BE2C (cell line): Measurements from ENCODE around the gene LDLRAD3.

Source experiments
- DNase-seq: peaks from one replicate; pipeline ENCODE4 v3.0.0-alpha.2; 2020
- H3K27me3 ChIP-seq: fragments of 250-450 bp; sonication (Bioruptor Pico); 2 replicates; pipeline ENCODE4 v1.5.1; 2020; ENCODE audit warnings: mild to moderate bottlenecking
- H3K36me3 ChIP-seq: fragments of 250-450 bp; sonication (Bioruptor Pico); 2 replicates; pipeline ENCODE4 v1.5.1; 2020; ENCODE audit warnings: mild to moderate bottlenecking
- H3K4me1 ChIP-seq: fragments of 250-450 bp; sonication (Bioruptor Pico); 2 replicates; pipeline ENCODE4 v1.5.1; 2020
- H3K4me3 ChIP-seq: 2 replicates; pipeline ENCODE4 v1.5.1; 2011; ENCODE audit warnings: low read depth, low read length
- H3K9me3 ChIP-seq: fragments of 250-450 bp; sonication (Bioruptor Pico); 2 replicates; pipeline ENCODE4 v1.5.1; 2020
- TF ChIP-seq, protein P1 (sequence below): IDR thresholded peaks from 2 replicates; pipeline ENCODE4 v1.5.1; 2012; ENCODE audit warnings: mild to moderate bottlenecking, low read depth, low read length

The LDLRAD3 gene

DNA sequence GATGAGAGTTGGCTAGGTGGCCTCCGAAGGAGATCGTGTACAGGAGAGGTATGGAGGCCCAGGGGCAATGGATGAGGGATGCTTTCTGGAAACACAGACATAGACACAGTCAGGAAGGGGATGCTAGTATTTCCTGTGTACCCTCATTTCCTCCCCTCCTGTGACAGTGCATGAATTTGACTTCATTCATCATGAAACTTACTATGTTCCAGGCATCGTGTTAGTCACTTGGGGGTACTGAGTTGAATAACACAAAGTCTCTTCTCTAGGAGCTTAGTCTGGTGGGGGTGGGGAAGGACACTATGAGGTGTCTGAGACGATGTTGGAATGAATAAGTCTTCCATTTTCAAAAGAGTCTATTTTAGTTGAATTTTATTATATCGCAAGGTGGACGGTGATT is 32.6 kb downstream of the LDLRAD3 start:
- Histone ChIP-seq H3K36me3 (no peaks in the 10 kb centered on the region), H3K27me3 (no peaks in the 10 kb centered on the region), H3K9me3 (no peaks in the 10 kb centered on the region), H3K4me3 (no peak overlapping the region), H3K4me1 (no peaks in the 10 kb centered on the region)
- no peak for DNase-seq
- TF ChIP-seq, protein P1, sequence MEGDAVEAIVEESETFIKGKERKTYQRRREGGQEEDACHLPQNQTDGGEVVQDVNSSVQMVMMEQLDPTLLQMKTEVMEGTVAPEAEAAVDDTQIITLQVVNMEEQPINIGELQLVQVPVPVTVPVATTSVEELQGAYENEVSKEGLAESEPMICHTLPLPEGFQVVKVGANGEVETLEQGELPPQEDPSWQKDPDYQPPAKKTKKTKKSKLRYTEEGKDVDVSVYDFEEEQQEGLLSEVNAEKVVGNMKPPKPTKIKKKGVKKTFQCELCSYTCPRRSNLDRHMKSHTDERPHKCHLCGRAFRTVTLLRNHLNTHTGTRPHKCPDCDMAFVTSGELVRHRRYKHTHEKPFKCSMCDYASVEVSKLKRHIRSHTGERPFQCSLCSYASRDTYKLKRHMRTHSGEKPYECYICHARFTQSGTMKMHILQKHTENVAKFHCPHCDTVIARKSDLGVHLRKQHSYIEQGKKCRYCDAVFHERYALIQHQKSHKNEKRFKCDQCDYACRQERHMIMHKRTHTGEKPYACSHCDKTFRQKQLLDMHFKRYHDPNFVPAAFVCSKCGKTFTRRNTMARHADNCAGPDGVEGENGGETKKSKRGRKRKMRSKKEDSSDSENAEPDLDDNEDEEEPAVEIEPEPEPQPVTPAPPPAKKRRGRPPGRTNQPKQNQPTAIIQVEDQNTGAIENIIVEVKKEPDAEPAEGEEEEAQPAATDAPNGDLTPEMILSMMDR = no peak

DNA sequence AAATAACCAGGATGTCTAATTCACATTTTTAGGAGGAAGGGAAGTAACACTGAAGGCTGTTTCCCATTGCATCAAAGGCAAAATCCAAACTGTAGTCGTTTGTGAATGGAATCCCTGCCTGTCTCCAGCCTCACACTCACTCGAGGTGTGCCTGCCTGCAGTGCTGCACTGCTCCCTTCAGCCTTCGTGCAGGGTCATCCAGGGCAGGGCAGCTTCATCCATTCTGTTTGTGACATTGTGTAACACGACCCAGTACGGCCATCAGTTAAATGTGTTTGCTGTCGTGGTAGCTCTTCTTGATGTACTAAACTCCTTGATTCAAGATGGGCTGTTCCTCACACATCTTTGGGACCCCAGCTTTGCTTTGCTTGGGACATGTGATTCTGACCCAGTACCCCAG is 34.3 kb downstream of the LDLRAD3 start:
- no peaks in the 10 kb centered on the region for H3K4me1 ChIP-seq
- no peaks in the 10 kb centered on the region for H3K27me3 ChIP-seq
- TF ChIP-seq, protein P1 = no peak
- no peaks in the 10 kb centered on the region for H3K9me3 ChIP-seq
- no peak overlapping the region for H3K4me3 ChIP-seq
- DNase-seq = no peak
- no peaks in the 10 kb centered on the region for H3K36me3 ChIP-seq

DNA sequence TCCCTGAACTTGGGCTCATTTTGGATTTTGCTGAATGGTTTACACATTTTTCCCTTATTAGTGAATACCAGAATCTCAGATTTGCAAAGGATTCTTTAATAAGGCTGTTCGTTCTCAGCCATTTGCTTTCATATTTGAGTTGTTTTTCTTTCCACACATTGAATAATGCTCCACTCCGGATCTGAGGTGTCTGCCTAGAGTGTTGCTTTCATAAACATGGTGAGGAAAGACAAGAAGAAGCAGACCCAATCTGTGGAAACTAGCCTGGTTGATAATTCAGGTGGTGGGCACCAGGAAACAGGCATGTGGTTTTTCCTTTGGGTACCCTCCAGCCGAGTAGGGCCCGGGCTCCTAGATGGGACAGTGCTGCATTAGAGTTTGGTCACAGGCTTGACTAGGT is 35.0 kb downstream of the LDLRAD3 start:
- no peak for DNase-seq
- TF ChIP-seq, protein P1 = no peak
- Histone ChIP-seq H3K9me3 (no peaks in the 10 kb centered on the region), H3K4me1 (no peaks in the 10 kb centered on the region), H3K4me3 (no peak overlapping the region), H3K36me3 (no peaks in the 10 kb centered on the region), H3K27me3 (no peaks in the 10 kb centered on the region)

DNA sequence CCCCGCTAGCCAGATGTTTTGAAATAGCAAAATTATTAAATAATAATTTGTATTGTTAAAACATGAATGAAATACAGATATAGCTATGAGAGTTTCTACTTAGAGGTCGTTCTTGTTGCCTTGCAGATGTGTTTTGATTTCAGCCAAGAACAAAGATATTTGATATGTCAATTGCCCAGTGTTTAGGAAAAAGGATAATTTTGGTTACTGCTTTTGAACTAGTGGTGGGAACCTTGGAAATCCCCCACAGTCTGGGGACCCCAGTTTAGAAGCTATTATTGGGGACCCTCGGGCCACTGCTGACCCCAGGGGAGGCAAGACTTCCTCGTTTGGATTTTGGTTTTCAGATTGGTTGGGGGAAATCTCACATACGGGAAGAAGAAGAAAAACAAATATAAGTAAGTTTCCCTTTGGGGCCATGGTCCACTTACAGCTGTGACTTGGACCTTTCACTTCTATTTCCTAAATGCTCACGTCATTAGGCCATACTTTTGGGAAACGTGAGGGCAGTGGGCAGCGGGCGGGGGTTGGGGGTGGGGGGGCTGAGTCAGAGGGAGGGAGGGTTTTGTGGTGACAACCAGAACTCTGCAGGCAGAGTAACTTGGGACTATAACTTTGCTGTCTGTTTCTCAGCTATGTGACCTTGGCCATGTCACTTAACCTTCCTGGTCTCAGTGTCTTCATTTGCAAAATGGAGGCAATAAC is 37.0 kb downstream of the LDLRAD3 start:
- H3K9me3 ChIP-seq = no peaks in the 10 kb centered on the region
- no peak overlapping the region for H3K4me3 ChIP-seq
- no peaks in the 10 kb centered on the region for H3K27me3 ChIP-seq
- TF ChIP-seq, protein P1 = no peak
- H3K36me3 ChIP-seq = no peaks in the 10 kb centered on the region
- H3K4me1 ChIP-seq = no peaks in the 10 kb centered on the region
- DNase-seq = no peak

DNA sequence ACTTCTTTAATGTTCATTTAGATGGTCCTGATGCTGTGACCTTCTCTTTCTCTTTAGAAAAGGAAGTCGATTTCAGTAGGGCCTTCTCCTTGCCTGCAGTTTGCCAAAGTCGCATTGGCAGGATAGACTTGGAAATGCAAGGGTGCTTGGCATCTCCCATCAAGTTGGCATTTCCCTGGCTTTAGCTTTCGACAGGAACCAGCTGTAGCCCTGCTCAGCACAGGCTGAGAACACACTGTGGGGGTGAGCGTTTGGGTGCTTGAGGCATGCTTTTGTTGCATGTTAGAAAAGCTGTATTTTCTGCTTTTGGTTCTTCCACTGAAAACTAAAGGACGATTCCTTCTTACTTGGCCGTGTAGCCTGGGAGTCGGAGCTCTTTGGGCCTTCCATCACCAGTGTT is 37.7 kb downstream of the LDLRAD3 start:
- no peaks in the 10 kb centered on the region for H3K9me3 ChIP-seq
- TF ChIP-seq, protein P1 = no peak
- DNase-seq = no peak
- H3K4me3 ChIP-seq = no peak overlapping the region
- no peaks in the 10 kb centered on the region for H3K4me1 ChIP-seq
- no peaks in the 10 kb centered on the region for H3K27me3 ChIP-seq
- no peaks in the 10 kb centered on the region for H3K36me3 ChIP-seq

DNA sequence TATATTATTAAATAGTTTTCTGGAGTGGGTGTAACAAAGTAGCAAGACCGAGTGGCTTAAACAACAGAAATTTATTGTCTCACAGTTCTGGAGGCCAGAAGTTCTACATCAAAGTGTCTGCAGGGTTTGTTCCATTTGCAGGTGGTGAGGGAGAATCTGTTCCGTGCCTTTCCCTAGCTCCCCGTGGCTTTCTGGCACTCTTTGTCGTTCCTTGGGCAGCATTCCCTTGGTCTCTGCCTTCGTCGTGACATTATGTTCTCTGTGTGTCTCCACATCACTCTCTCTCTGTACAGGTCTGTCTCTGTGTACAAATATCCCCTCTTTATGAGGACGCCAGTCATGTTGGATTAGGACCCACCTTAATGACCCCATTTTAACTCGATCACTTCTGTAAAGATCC is 38.2 kb downstream of the LDLRAD3 start:
- Histone ChIP-seq H3K4me3 (no peak overlapping the region), H3K27me3 (no peaks in the 10 kb centered on the region), H3K4me1 (no peaks in the 10 kb centered on the region), H3K36me3 (no peaks in the 10 kb centered on the region), H3K9me3 (no peaks in the 10 kb centered on the region)
- no peak for DNase-seq
- TF ChIP-seq, protein P1 = no peak
